ENCODE data around the gene PPARA.
A peak's percentile ranks its signal among the peaks of the same experiment; 100 is the strongest.

Gene PPARA

DNA sequence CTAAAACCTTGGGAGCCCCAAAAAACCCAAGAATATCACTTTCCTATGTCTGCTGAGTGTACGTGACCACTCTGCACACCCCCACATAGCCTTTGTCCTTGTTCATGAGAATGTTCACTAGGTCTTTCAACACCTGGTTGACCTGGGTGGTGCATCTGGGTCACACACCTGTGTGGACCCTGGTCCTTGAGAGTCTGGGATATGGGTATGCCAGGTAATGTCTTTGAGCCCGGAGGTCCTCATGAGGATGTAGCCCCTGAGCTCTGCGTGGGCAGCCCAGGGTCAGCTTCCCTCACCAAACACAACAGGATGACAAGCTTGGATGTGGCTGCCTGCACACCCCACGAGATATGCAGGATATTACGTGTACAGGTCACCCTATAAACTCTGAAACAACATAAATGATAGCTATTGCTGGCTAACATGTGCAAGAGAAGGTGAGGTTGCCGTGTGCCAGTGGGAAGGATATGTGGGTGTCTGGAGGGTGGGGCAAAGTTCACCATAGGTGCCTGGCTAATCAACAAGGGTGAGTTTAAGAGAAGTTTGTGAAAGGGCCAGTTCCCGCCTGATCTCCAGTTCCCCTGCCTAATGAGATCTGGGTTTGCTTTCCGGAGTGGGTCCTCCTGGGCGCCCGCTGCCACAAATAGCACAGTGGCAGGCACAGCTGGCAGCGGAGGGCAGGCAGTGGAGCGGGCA is 1.4 kb upstream of the PPARA start:
- TF ChIP-seq, protein P1, sequence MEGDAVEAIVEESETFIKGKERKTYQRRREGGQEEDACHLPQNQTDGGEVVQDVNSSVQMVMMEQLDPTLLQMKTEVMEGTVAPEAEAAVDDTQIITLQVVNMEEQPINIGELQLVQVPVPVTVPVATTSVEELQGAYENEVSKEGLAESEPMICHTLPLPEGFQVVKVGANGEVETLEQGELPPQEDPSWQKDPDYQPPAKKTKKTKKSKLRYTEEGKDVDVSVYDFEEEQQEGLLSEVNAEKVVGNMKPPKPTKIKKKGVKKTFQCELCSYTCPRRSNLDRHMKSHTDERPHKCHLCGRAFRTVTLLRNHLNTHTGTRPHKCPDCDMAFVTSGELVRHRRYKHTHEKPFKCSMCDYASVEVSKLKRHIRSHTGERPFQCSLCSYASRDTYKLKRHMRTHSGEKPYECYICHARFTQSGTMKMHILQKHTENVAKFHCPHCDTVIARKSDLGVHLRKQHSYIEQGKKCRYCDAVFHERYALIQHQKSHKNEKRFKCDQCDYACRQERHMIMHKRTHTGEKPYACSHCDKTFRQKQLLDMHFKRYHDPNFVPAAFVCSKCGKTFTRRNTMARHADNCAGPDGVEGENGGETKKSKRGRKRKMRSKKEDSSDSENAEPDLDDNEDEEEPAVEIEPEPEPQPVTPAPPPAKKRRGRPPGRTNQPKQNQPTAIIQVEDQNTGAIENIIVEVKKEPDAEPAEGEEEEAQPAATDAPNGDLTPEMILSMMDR (IDR thresholded peaks at IDR 0.05; ENCODE audit: low read depth, low read length), result no peak
- in situ Hi-C loops (cut with HindIII; ENCODE audit: low sequenced_read_pairs), result no loop called here
- no peak for DNase-seq (ENCODE audit: low read depth, low spot score)
- H3K4me3 ChIP-seq (ENCODE audit: low read depth, low read length), result no peak overlapping the region

DNA sequence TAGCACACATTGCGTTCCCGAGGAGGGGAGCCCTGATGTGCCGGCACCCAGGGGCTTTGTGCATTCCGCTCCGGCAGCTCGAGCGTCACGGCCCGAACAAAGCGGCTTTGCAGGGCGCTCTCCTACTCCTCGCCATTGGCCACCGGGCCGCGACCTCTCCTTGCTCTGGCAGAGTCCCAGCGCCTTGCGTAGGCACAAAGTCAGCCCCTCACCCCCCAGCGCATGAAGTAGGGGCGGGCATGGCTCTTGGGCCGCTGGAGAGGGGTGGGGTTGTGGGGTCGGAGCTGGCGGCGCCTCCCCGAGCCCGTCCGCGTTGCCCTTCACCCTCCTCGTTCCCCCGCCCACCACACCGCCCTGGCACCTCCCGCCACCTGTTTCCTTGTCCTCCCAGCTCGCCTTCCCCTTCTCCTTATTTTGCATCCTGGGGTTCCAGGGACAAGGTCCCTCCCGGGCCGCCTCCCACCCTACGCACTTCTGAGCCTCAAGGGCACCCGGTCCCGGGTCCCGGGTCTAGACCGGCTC is 753 bp upstream of the PPARA start:
- DNase-seq (ENCODE audit: low read depth, low spot score), result peak; percentile 10
- in situ Hi-C loops (cut with HindIII; ENCODE audit: low sequenced_read_pairs), result no loop called here

DNA sequence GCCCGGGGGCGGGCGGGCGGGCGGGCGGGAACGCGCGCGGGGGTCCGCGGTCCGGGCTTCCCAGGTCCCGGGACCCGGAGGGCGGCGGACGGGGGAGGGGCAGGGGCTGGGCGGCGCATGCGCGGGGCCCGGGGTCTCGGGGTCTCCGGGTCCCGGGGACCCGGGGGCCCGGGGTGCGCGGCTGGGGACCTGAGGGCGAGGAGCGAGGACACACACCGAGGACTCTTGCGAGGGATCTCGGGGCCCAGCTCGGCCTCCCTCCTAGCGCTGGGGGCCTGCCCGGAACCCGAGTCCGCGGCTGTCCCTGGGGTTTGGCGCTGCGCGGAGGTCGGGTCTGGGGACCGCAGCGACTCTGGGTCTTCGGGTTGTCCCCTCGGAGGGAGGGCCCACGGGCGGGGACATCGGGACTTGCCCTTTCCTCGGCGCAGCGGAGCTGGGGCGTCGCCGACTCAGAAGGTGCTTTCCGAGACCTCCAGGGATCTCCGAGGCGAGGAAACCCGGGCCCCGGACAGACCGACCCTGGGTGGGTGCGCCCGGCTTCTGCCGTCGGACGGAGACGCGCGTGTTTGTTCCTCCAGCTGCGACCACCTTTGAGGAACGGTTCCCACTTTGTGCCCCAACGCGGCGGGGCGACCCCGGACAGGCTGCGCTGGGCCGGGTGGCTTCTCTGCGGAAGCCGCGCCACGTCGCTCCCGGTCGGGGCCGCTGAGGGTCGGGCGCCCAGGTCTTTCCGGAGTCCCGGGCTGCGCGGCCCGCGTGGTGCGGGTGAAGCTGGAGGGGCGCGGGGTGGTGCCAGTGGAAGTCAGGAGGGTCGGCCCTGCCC is 540 bp downstream of the PPARA start:
- no peak for DNase-seq (ENCODE audit: low read depth, low spot score)
- peak overlapping the region; percentile 79 for H3K4me3 ChIP-seq (ENCODE audit: low read depth, low read length)
- in situ Hi-C loops (cut with HindIII; ENCODE audit: low sequenced_read_pairs), result no loop called here
- TF ChIP-seq, protein P1 (IDR thresholded peaks at IDR 0.05; ENCODE audit: low read depth, low read length), result no peak

More for the DNA sequence above, 753 bp upstream of the PPARA start:
- peak overlapping the region; percentile 46 for H3K4me3 ChIP-seq (ENCODE audit: low read depth, low read length)
- TF ChIP-seq, protein P1 (IDR thresholded peaks at IDR 0.05; ENCODE audit: low read depth, low read length), result no peak

DNA sequence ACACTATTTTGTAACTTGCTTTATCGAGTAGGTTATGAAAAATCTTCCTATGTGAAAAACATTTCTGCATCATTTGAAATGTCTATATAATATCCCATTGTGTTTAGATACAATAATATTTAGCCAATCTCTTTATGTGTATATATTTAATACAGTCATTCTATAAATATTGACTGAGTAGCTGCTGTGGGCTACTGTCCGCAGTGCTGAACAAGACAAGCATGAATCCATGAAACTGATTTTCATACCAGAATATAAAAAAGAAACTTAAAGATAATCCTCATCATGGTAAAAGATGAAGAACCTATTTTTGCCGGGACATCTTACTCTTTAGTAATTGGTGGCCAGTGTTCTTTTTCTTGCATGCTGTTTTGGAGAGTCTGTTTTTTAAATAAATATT is 3.6 kb downstream of the PPARA start:
- TF ChIP-seq, protein P1 (IDR thresholded peaks at IDR 0.05; ENCODE audit: low read depth, low read length), result no peak
- DNase-seq (ENCODE audit: low read depth, low spot score), result no peak
- no peak overlapping the region for H3K4me3 ChIP-seq (ENCODE audit: low read depth, low read length)
- in situ Hi-C loops (cut with HindIII; ENCODE audit: low sequenced_read_pairs), result no loop called here

DNA sequence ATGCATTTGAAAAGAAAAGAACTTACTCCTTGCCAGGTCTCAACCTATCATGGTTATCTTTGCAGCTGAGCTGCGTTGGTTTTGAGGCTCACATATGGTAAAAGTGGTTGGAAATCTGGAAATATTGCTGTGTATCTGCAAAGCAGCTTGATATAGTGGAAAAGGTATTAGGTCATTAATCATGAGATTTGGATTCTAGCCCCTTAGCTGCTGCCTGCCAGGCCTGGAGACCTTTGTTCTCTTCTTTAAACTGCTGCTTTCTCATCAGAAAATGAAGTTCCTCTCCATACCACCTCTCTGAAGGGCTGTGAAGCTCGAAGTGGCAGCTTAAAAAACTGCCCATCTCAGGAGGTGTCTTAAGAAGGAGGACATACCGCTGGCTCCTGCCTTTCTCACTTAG is 5.7 kb downstream of the PPARA start:
- no peak overlapping the region for H3K4me3 ChIP-seq (ENCODE audit: low read depth, low read length)
- in situ Hi-C loops (cut with HindIII; ENCODE audit: low sequenced_read_pairs), result no loop called here
- DNase-seq (ENCODE audit: low read depth, low spot score), result no peak
- TF ChIP-seq, protein P1 (IDR thresholded peaks at IDR 0.05; ENCODE audit: low read depth, low read length), result no peak

DNA sequence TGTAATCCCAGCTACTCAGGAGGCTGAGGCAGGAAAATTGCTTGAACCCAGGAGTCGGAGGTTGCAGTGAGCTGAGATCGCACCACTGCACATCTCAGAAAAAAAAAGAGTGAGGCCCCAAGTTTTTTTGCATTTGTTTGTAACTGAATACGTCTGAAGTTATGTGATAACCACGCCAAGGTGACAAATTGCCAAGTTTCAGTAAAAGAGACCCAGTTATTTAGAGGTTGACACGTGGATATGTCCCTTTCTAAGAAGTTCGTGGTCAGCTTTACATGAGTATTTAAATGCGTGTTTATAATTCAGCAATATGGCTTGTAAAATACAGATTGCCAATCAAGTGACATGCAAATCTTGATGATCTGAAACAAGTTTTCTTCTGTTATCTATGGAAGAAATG is 8.0 kb downstream of the PPARA start:
- TF ChIP-seq, protein P1 (IDR thresholded peaks at IDR 0.05; ENCODE audit: low read depth, low read length), result no peak
- no peak for DNase-seq (ENCODE audit: low read depth, low spot score)
- in situ Hi-C loops (cut with HindIII; ENCODE audit: low sequenced_read_pairs), result no loop called here
- no peak overlapping the region for H3K4me3 ChIP-seq (ENCODE audit: low read depth, low read length)

Measured in astrocyte of the spinal cord (primary cell).